Common myeloid progenitor, CD34-positive (primary cell): ENCODE measurements around the gene LRFN4.

ENCODE experiments used
- CTCF ChIA-PET: fragments of 350-600 bp; sonication (Branson Sonifier 250); formaldehyde crosslinking; loops from one replicate; lab custom pipeline; 2021; ENCODE audit warnings: antibody characterized with exemption; lab: Charles Lee
- POLR2A ChIA-PET: fragments of 350-600 bp; sonication (Branson Sonifier 250); formaldehyde crosslinking; loops from one replicate; lab custom pipeline; 2021; ENCODE audit warnings: antibody characterized with exemption; lab: Charles Lee
- DNase-seq, 3 donors: peaks; one replicate each; pipeline versions ENCODE4 v3.0.0 to v3.0.0-alpha.2; 2013
- H3K27ac ChIP-seq, 2 experiments: 1 replicate in 1 of 2; 2 replicates in 1 of 2; pipeline ENCODE4 v1.7.0; 2013; ENCODE audit warnings: inconsistent platforms in 2 of 2, low read length in 2 of 2, mild to moderate bottlenecking in 2 of 2, low read depth in 1 of 2, moderate library complexity in 1 of 2; ENCODE audit not compliant: severe bottlenecking in 2 of 2, insufficient read depth in 1 of 2, poor library complexity in 1 of 2
- H3K27me3 ChIP-seq, 5 experiments: replicated peaks in 2 of 5; 1 replicate in 3 of 5; 2 replicates in 2 of 5; pipeline versions ENCODE4 v1.6.1 to v1.7.0; 2013; ENCODE audit warnings: low read length in 4 of 5, mild to moderate bottlenecking in 2 of 5, moderate library complexity in 2 of 5, inconsistent platforms in 1 of 5; ENCODE audit not compliant: insufficient read depth in 5 of 5, control insufficient read depth in 4 of 5
- H3K36me3 ChIP-seq, 4 experiments: 1 replicate in 2 of 4; 2 replicates in 2 of 4; pipeline versions ENCODE4 v1.6.1 to v1.7.0; 2013; ENCODE audit warnings: low read length in 3 of 4, control low read depth in 1 of 4, mild to moderate bottlenecking in 1 of 4; ENCODE audit not compliant: control insufficient read depth in 4 of 4, insufficient read depth in 4 of 4
- H3K4me1 ChIP-seq, 4 experiments: 1 replicate in 3 of 4; 2 replicates in 1 of 4; pipeline versions ENCODE4 v1.6.1 to v1.7.1; 2013; ENCODE audit warnings: low read length in 3 of 4, mild to moderate bottlenecking in 3 of 4, control low read depth in 1 of 4, inconsistent platforms in 1 of 4, moderate library complexity in 1 of 4; ENCODE audit not compliant: control insufficient read depth in 4 of 4, insufficient read depth in 4 of 4; ENCODE audit errors: control extremely low read depth in 1 of 4
- H3K4me3 ChIP-seq, 7 experiments: 1 replicate in 4 of 7; 2 replicates in 3 of 7; pipeline versions ENCODE4 v1.5.1 to v1.7.0; 2013; ENCODE audit warnings: mild to moderate bottlenecking in 7 of 7, low read length in 6 of 7, moderate library complexity in 6 of 7, inconsistent platforms in 2 of 7, low read depth in 2 of 7, control low read depth in 1 of 7; ENCODE audit not compliant: insufficient read depth in 4 of 7, control insufficient read depth in 1 of 7; ENCODE audit errors: extremely low read depth in 1 of 7
- H3K9me3 ChIP-seq, 5 experiments: 1 replicate in 4 of 5; 2 replicates in 1 of 5; pipeline versions ENCODE4 v1.6.1 to v1.7.1; 2013; ENCODE audit warnings: low read length in 4 of 5, mild to moderate bottlenecking in 2 of 5, inconsistent platforms in 1 of 5, low read depth in 1 of 5, moderate library complexity in 1 of 5; ENCODE audit not compliant: control insufficient read depth in 4 of 5, insufficient read depth in 2 of 5; ENCODE audit errors: control extremely low read depth in 1 of 5
- WGBS: methylation state at CpG from one replicate; pipeline ENCODE4 v1.1.5; 2013; ENCODE audit not compliant: insufficient coverage; 5-methylcytosine and 5-hydroxymethylcytosine counted together

The LRFN4 gene

GRCh38 chr11:66844496-66845142 is 12.2 kb upstream of the LRFN4 start:
- peaks cover 11 to 38% (median 31%) of the 10 kb centered on the region in 4 experiments for H3K4me1 ChIP-seq
- peak overlapping the region in 4 of 7 experiments; percentile 96 to 98 (median 98) for H3K4me3 ChIP-seq
- peaks cover 0 to 44% (median 24%) of the 10 kb centered on the region in 4 experiments for H3K36me3 ChIP-seq
- WGBS = 89% methylated on average over 12 of the region's 12 CpGs
- H3K27ac ChIP-seq = peak overlapping the region in 1 of 2 experiments; percentile 95
- ChIA-PET CTCF (interaction anchor here (0.9 to 2.5 kb wide), 6 partner anchors 10 to 167 kb away, joined by 3 to 14 read pairs (median 4); partner anchors contain the start of gene RBM4B), POLR2A (interaction anchor here (0.9 to 2.1 kb wide), 2 partner anchors 9 to 11 kb away, joined by 3 to 4 read pairs; no protein-coding TSS in a partner anchor)
- no peak for DNase-seq
- H3K9me3 ChIP-seq = no peaks in the 10 kb centered on the region
- no peaks in the 10 kb centered on the region for H3K27me3 ChIP-seq

- WGBS = 92% methylated on average over 12 of the region's 15 CpGs
- no peaks in the 10 kb centered on the region for H3K9me3 ChIP-seq
- CTCF ChIA-PET = interaction anchor here (0.9 to 2.5 kb wide), 6 partner anchors 10 to 167 kb away, joined by 3 to 14 read pairs (median 4); partner anchors contain the start of gene RBM4B
Observed at GRCh38 chr11:66845143-66845875, 11.6 kb upstream of the LRFN4 start.

GRCh38 chr11:66845876-66846212 is 11.0 kb upstream of the LRFN4 start:
- CTCF ChIA-PET = interaction anchor here (2.5 kb wide), 1 partner anchor 9 kb away, joined by 14 read pairs; no protein-coding TSS in a partner anchor

More at GRCh38 chr11:66845143-66845875, 11.6 kb upstream of the LRFN4 start:
- no peak for DNase-seq
- POLR2A ChIA-PET = interaction anchor here (2.1 kb wide), 1 partner anchor 11 kb away, joined by 4 read pairs; no protein-coding TSS in a partner anchor
- no peak overlapping the region for H3K4me3 ChIP-seq
- H3K27me3 ChIP-seq = no peaks in the 10 kb centered on the region
- H3K36me3 ChIP-seq = peaks cover 0 to 39% (median 22%) of the 10 kb centered on the region in 4 experiments
- peaks cover 11 to 33% (median 28%) of the 10 kb centered on the region in 4 experiments for H3K4me1 ChIP-seq
- H3K27ac ChIP-seq = no peak overlapping the region

GRCh38 chr11:66846671-66847091 is 10.2 kb upstream of the LRFN4 start:
- POLR2A ChIA-PET = interaction anchor here (2.1 kb wide), 1 partner anchor 9 kb away, joined by 4 read pairs; no protein-coding TSS in a partner anchor

More at GRCh38 chr11:66845876-66846212, 11.0 kb upstream of the LRFN4 start:
- Histone ChIP-seq H3K27ac (no peak overlapping the region), H3K27me3 (no peaks in the 10 kb centered on the region), H3K36me3 (peaks cover 0 to 37% (median 22%) of the 10 kb centered on the region in 4 experiments), H3K4me3 (no peak overlapping the region), H3K4me1 (peaks cover 11 to 28% (median 25%) of the 10 kb centered on the region in 4 experiments), H3K9me3 (no peaks in the 10 kb centered on the region)
- 96% methylated on average over 7 of the region's 9 CpGs for WGBS
- DNase-seq = no peak
- POLR2A ChIA-PET = interaction anchor here (0.5 to 2.1 kb wide), 2 partner anchors 10 to 191 kb away, joined by 4 to 5 read pairs; no protein-coding TSS in a partner anchor

GRCh38 chr11:66847461-66848232 is 9.2 kb upstream of the LRFN4 start:
- Histone ChIP-seq H3K27ac (no peak overlapping the region), H3K9me3 (no peaks in the 10 kb centered on the region), H3K4me3 (no peak overlapping the region), H3K27me3 (no peaks in the 10 kb centered on the region), H3K4me1 (peaks cover 6 to 21% (median 12%) of the 10 kb centered on the region in 4 experiments), H3K36me3 (peaks cover 0 to 34% (median 22%) of the 10 kb centered on the region in 4 experiments)
- ChIA-PET CTCF (no interaction called here), POLR2A (no interaction called here)
- 97% methylated on average over 11 of the region's 14 CpGs for WGBS
- DNase-seq = no peak

More at GRCh38 chr11:66846671-66847091, 10.2 kb upstream of the LRFN4 start:
- Histone ChIP-seq H3K36me3 (peaks cover 0 to 34% (median 22%) of the 10 kb centered on the region in 4 experiments), H3K27ac (no peak overlapping the region), H3K9me3 (no peaks in the 10 kb centered on the region), H3K4me3 (no peak overlapping the region), H3K4me1 (peaks cover 11 to 25% (median 21%) of the 10 kb centered on the region in 4 experiments), H3K27me3 (no peaks in the 10 kb centered on the region)
- CTCF ChIA-PET = no interaction called here
- no peak for DNase-seq
- 97% methylated on average over 4 of the region's 4 CpGs for WGBS

- CTCF ChIA-PET = no interaction called here
- H3K4me3 ChIP-seq = no peak overlapping the region
- H3K27me3 ChIP-seq = no peaks in the 10 kb centered on the region
- H3K9me3 ChIP-seq = no peaks in the 10 kb centered on the region
- no peak for DNase-seq
- POLR2A ChIA-PET = no interaction called here
- WGBS = 97% methylated on average over 26 of the region's 28 CpGs
- H3K27ac ChIP-seq = no peak overlapping the region
- peaks cover 6 to 16% (median 10%) of the 10 kb centered on the region in 4 experiments for H3K4me1 ChIP-seq
- peaks cover 0 to 34% (median 22%) of the 10 kb centered on the region in 4 experiments for H3K36me3 ChIP-seq
Observed at GRCh38 chr11:66848671-66849500, 8.0 kb upstream of the LRFN4 start.
